ENCODE data around the gene PIP5KL1. TPM values are rescaled to one million over a fixed set of nuclear protein-coding genes. Genes with fewer than 3 reads are reported as not detected.

PIP5KL1 gene
- total and polyA plus RNA-seq, 2 experiments from 2014 or later: 13.4 to 19.5 TPM

DNA sequence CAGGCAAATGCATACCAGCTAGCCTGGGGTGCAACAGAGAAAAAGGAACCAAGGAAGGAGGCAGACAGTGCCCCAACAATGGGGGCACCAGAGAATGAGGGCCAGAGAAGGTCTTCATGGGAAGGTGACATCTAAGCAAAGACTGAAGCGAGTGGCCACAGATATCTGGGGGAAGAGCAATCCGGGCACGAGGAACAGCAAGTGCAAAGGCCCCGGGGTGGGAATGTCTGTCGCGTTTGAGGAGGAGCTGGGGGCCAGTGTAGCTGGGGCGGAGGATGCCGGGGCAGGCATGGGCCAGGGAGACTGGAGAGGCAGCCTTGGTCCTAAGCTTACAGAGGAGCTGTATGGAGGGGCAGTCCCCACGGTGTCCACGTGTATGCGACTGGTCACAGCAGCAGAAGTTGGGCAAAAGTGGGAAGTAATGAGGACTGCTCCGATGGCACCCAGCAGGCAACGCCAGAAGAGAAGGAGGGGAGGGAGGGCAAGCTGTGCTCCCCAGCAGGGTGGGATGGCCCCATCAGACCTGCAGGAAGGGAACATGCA is 31.1 kb upstream of the PIP5KL1 start (continued):
- TF ChIP-seq, protein P1, sequence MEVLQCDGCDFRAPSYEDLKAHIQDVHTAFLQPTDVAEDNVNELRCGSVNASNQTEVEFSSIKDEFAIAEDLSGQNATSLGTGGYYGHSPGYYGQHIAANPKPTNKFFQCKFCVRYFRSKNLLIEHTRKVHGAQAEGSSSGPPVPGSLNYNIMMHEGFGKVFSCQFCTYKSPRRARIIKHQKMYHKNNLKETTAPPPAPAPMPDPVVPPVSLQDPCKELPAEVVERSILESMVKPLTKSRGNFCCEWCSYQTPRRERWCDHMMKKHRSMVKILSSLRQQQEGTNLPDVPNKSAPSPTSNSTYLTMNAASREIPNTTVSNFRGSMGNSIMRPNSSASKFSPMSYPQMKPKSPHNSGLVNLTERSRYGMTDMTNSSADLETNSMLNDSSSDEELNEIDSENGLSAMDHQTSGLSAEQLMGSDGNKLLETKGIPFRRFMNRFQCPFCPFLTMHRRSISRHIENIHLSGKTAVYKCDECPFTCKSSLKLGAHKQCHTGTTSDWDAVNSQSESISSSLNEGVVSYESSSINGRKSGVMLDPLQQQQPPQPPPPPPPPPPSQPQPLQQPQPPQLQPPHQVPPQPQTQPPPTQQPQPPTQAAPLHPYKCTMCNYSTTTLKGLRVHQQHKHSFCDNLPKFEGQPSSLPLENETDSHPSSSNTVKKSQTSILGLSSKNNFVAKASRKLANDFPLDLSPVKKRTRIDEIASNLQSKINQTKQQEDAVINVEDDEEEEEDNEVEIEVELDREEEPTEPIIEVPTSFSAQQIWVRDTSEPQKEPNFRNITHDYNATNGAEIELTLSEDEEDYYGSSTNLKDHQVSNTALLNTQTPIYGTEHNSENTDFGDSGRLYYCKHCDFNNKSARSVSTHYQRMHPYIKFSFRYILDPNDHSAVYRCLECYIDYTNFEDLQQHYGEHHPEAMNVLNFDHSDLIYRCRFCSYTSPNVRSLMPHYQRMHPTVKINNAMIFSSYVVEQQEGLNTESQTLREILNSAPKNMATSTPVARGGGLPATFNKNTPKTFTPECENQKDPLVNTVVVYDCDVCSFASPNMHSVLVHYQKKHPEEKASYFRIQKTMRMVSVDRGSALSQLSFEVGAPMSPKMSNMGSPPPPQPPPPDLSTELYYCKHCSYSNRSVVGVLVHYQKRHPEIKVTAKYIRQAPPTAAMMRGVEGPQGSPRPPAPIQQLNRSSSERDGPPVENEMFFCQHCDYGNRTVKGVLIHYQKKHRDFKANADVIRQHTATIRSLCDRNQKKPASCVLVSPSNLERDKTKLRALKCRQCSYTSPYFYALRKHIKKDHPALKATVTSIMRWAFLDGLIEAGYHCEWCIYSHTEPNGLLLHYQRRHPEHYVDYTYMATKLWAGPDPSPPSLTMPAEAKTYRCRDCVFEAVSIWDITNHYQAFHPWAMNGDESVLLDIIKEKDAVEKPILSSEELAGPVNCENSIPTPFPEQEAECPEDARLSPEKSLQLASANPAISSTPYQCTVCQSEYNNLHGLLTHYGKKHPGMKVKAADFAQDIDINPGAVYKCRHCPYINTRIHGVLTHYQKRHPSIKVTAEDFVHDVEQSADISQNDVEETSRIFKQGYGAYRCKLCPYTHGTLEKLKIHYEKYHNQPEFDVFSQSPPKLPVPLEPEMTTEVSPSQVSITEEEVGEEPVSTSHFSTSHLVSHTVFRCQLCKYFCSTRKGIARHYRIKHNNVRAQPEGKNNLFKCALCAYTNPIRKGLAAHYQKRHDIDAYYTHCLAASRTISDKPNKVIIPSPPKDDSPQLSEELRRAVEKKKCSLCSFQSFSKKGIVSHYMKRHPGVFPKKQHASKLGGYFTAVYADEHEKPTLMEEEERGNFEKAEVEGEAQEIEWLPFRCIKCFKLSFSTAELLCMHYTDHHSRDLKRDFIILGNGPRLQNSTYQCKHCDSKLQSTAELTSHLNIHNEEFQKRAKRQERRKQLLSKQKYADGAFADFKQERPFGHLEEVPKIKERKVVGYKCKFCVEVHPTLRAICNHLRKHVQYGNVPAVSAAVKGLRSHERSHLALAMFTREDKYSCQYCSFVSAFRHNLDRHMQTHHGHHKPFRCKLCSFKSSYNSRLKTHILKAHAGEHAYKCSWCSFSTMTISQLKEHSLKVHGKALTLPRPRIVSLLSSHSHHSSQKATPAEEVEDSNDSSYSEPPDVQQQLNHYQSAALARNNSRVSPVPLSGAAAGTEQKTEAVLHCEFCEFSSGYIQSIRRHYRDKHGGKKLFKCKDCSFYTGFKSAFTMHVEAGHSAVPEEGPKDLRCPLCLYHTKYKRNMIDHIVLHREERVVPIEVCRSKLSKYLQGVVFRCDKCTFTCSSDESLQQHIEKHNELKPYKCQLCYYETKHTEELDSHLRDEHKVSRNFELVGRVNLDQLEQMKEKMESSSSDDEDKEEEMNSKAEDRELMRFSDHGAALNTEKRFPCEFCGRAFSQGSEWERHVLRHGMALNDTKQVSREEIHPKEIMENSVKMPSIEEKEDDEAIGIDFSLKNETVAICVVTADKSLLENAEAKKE (CRISPR knock-in tag; IDR thresholded peaks at IDR 0.05): no peak
- TF ChIP-seq EZH2phosphoT487 (IDR thresholded peaks at IDR 0.05; ENCODE audit: unreplicated experiment) (no peak), CREB1 (CRISPR knock-in tag; IDR thresholded peaks at IDR 0.05; ENCODE audit: low read depth) (no peak), EZH2 (IDR thresholded peaks at IDR 0.05; ENCODE audit: low read depth, unreplicated experiment) (no peak), JUNB (IDR thresholded peaks at IDR 0.05; ENCODE audit: unreplicated experiment) (no peak), NANOG (IDR thresholded peaks at IDR 0.05; ENCODE audit: borderline replicate concordance) (no peak), CTCF (conservative IDR thresholded peaks at IDR 0.05; ENCODE audit: low read depth in 2 of 2) (no peak)
- TF ChIP-seq, protein P2, sequence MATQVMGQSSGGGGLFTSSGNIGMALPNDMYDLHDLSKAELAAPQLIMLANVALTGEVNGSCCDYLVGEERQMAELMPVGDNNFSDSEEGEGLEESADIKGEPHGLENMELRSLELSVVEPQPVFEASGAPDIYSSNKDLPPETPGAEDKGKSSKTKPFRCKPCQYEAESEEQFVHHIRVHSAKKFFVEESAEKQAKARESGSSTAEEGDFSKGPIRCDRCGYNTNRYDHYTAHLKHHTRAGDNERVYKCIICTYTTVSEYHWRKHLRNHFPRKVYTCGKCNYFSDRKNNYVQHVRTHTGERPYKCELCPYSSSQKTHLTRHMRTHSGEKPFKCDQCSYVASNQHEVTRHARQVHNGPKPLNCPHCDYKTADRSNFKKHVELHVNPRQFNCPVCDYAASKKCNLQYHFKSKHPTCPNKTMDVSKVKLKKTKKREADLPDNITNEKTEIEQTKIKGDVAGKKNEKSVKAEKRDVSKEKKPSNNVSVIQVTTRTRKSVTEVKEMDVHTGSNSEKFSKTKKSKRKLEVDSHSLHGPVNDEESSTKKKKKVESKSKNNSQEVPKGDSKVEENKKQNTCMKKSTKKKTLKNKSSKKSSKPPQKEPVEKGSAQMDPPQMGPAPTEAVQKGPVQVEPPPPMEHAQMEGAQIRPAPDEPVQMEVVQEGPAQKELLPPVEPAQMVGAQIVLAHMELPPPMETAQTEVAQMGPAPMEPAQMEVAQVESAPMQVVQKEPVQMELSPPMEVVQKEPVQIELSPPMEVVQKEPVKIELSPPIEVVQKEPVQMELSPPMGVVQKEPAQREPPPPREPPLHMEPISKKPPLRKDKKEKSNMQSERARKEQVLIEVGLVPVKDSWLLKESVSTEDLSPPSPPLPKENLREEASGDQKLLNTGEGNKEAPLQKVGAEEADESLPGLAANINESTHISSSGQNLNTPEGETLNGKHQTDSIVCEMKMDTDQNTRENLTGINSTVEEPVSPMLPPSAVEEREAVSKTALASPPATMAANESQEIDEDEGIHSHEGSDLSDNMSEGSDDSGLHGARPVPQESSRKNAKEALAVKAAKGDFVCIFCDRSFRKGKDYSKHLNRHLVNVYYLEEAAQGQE (IDR thresholded peaks at IDR 0.05; ENCODE audit: unreplicated experiment): no peak
- TF ChIP-seq, protein P3, sequence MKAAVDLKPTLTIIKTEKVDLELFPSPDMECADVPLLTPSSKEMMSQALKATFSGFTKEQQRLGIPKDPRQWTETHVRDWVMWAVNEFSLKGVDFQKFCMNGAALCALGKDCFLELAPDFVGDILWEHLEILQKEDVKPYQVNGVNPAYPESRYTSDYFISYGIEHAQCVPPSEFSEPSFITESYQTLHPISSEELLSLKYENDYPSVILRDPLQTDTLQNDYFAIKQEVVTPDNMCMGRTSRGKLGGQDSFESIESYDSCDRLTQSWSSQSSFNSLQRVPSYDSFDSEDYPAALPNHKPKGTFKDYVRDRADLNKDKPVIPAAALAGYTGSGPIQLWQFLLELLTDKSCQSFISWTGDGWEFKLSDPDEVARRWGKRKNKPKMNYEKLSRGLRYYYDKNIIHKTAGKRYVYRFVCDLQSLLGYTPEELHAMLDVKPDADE (IDR thresholded peaks at IDR 0.05): no peak
